ENCODE measurements around the gene MYO5C. TPM values are rescaled to one million over a fixed set of nuclear protein-coding genes. Genes with fewer than 3 reads are reported as not detected.
"Not testable (repeated sequence)": the region's sequence is repeated elsewhere in the genome, so short reads cannot be mapped to it uniquely, and the experiment has no call there.

The MYO5C gene
- total RNA-seq, 1 donor: 0.36 TPM

DNA sequence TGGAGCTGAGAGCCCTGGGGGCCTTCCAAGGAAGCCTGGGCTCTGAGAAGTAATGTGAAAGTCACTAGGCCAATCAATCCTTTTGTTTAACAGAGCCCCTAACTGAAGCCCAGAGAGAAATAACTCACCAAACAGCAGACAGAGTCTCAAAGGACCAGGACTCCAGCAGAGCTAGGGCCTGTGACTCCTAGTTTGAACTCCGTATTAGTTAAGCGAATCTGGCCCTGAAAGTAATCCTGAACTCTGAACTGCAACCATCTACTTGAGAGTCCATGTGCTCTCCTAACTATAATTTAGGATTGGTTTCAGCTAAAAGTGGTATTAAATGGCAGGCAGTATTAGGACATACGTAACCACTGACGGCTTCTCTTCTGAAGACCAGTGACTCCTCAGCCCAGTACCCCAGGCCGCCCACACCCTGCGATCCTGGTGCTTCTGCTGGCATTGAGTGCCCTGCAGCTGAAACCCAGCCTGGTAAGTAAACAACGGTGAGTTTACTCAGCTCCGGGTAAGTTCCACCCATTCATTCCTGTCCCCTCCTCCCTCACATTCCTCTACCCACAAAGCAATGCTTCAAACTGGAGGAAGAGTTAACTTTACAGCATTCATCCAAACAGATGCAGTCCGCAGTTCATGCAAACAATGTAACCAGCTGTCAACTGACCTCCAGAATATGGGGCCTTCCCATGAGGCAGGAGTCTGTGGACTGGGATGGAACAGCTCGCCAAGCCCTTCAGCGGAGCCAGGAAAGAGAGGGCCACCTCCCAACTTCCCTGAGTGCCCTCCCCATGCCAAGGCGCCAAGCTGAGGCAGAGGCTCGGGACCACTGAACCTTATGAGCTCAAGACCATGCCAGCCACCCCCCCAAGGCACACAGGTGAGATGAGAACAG is 7.3 kb downstream of the MYO5C start:
- DNase-seq (ENCODE audit: low read depth): no peak

GRCh38 chr15:52287114-52287513 is 8.5 kb downstream of the MYO5C start:
- TF ChIP-seq, protein P1, sequence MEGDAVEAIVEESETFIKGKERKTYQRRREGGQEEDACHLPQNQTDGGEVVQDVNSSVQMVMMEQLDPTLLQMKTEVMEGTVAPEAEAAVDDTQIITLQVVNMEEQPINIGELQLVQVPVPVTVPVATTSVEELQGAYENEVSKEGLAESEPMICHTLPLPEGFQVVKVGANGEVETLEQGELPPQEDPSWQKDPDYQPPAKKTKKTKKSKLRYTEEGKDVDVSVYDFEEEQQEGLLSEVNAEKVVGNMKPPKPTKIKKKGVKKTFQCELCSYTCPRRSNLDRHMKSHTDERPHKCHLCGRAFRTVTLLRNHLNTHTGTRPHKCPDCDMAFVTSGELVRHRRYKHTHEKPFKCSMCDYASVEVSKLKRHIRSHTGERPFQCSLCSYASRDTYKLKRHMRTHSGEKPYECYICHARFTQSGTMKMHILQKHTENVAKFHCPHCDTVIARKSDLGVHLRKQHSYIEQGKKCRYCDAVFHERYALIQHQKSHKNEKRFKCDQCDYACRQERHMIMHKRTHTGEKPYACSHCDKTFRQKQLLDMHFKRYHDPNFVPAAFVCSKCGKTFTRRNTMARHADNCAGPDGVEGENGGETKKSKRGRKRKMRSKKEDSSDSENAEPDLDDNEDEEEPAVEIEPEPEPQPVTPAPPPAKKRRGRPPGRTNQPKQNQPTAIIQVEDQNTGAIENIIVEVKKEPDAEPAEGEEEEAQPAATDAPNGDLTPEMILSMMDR (IDR thresholded peaks at IDR 0.05; ENCODE audit: insufficient read depth, low read length): no peak
- DNase-seq (ENCODE audit: low read depth): no peak
- no peak overlapping the region for H3K4me3 ChIP-seq (ENCODE audit: low read depth, low read length)

More for the DNA sequence above, 7.3 kb downstream of the MYO5C start:
- H3K4me3 ChIP-seq (ENCODE audit: low read depth, low read length): no peak overlapping the region
- TF ChIP-seq, protein P1 (IDR thresholded peaks at IDR 0.05; ENCODE audit: insufficient read depth, low read length): no peak

DNA sequence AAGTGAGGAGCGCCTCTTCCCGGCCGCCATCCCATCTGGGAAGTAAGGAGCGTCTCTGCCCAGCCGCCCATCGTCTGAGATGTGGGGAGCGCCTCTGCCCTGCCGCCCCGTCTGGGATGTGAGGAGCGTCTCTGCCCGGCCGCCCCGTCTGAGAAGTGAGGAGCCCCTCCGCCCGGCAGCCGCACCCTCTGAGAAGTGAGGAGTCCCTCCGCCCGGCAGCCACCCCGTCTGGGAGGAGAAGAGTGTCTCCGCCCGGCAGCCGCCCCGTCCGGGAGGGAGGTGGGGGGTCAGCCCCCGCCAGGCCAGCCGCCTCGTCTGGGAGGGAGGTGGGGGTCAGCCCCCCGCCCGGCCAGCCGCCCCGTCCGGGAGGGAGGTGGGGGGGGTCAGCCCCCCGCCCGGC is 9.7 kb downstream of the MYO5C start:
- DNase-seq (ENCODE audit: low read depth); H3K4me3 ChIP-seq (ENCODE audit: low read depth, low read length): not testable (repeated sequence)

DNA sequence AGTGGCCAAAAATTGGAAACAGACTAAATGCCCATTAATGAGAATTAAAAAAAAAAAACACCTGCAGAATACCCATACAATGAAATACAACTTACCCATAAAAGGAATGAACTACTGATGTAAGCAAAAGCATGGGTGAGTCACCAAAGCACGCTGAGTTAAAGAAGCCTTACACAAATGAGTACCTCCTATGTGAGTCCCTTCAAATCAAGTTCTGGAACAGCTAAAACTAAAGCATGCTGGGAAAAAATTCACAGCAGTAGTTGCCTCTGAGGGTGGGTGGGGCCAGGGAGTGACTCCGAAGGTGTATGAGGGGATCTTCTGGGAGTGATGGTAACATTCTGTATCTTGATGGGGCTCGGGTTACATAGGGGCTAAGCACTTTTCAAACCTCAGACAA is 11.4 kb downstream of the MYO5C start:
- TF ChIP-seq, protein P1 (IDR thresholded peaks at IDR 0.05; ENCODE audit: insufficient read depth, low read length): no peak
- H3K4me3 ChIP-seq (ENCODE audit: low read depth, low read length): no peak overlapping the region
- peak; percentile 11 for DNase-seq (ENCODE audit: low read depth)

GRCh38 chr15:52283281-52283680 is 12.3 kb downstream of the MYO5C start:
- no peak for DNase-seq (ENCODE audit: low read depth)
- no peak overlapping the region for H3K4me3 ChIP-seq (ENCODE audit: low read depth, low read length)
- TF ChIP-seq, protein P1 (IDR thresholded peaks at IDR 0.05; ENCODE audit: insufficient read depth, low read length): no peak

GRCh38 chr15:52282418-52282817 is 13.2 kb downstream of the MYO5C start:
- no peak for DNase-seq (ENCODE audit: low read depth)
- no peak overlapping the region for H3K4me3 ChIP-seq (ENCODE audit: low read depth, low read length)
- TF ChIP-seq, protein P1 (IDR thresholded peaks at IDR 0.05; ENCODE audit: insufficient read depth, low read length): no peak

- TF ChIP-seq, protein P1 (IDR thresholded peaks at IDR 0.05; ENCODE audit: insufficient read depth, low read length): no peak
- no peak for DNase-seq (ENCODE audit: low read depth)
- H3K4me3 ChIP-seq (ENCODE audit: low read depth, low read length): no peak overlapping the region
Observed at GRCh38 chr15:52281085-52282035, 14.2 kb downstream of the MYO5C start.
